Lower leg skin (tissue), 3 donors: ENCODE data around the gene HDAC7.

Experiments
- CTCF ChIP-seq, 3 donors: fragments of 450-650 bp; IDR thresholded peaks; one replicate each; pipeline ENCODE4 v1.5.1; 2016; ENCODE audit warnings: antibody characterized with exemption in 3 of 3, mild to moderate bottlenecking in 3 of 3, moderate library complexity in 2 of 3
- POLR2A ChIP-seq, 2 donors: fragments of 450-650 bp; IDR thresholded peaks; one replicate each; pipeline ENCODE4 v1.6.1; 2016 to 2017; ENCODE audit warnings: antibody characterized with exemption in 2 of 2, mild to moderate bottlenecking in 1 of 2, moderate library complexity in 1 of 2

- no peak for TF ChIP-seq CTCF (IDR thresholded peaks at IDR 0.05)
- no peak for TF ChIP-seq POLR2A (IDR thresholded peaks at IDR 0.05)
Observed at GRCh38 chr12:47849261-47849660, 29.6 kb upstream of the HDAC7 start.
